Activated CD8-positive, alpha-beta memory T cell treated with anti-CD3 and anti-CD28 coated beads for 4 hours (primary cell): Measurements from ENCODE around the gene ERG.

Source experiments
- DNase-seq, 2 donors: peaks; one replicate each; pipeline ENCODE4 v3.0.0-alpha.2; 2020; ENCODE audit warnings: low read depth in 2 of 2

The ERG gene

DNA sequence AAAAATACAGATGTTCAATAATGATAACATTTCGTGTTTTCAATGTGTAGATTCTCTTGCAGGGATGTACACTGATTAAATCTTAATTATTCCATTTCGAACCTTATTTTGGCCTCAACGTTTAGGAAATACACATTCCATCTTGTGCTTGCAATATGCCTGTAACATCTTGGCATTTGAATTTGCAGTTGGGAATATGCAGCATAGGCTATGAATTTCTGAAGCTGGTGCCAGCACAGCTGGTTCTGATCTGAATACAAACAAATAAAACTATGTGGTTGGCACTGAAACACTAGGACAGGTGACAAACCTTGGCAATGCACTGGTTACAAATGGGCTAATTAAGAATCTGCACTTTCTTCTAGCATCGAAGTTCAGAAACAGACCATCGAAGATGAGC is 108.4 kb downstream of the ERG start:
- DNase-seq, result no peak

GRCh38 chr21:38389354-38389676 is 109.0 kb downstream of the ERG start:
- no peak for DNase-seq

- DNase-seq, result no peak
These were observed 109.5 kb downstream of the ERG start for GRCh38 chr21:38388647-38389353.

- DNase-seq, result no peak
These were observed 110.1 kb downstream of the ERG start for GRCh38 chr21:38388203-38388602.

- no peak for DNase-seq
These were observed 111.3 kb downstream of the ERG start for GRCh38 chr21:38386967-38387366.

DNA sequence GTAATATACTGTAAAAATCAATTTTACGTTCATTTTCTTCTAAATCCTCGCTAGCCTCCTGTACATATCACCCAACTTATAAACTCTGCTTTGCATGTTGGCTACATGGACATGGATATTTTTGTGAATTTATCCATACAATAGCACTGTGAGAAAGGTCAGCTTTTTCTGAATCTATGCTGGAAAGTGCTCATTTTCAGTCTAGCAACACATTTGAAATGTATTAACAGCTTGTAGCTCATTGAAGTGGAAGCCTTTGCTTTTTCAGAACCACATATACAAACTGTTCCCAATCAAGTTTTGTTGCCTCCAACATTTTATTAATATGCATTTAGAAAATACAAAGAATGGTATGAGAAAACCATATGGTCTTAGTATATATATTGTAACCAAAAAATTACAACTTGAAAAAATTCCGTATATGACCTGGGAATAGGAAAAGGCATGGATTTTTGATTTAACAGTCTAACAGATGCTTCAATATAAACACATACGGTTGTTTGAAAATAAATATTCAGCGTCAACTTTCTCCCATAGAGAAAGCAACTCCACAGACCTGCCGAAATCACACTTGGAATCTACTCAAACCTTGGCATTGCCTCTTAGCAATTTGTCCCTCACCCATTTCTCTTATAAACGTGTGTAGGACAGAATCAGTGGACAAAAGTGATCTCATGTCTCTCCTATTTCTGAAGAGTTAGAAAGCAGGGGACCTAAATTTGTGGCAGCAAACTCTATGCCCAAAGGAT is 112.7 kb downstream of the ERG start:
- no peak for DNase-seq

DNA sequence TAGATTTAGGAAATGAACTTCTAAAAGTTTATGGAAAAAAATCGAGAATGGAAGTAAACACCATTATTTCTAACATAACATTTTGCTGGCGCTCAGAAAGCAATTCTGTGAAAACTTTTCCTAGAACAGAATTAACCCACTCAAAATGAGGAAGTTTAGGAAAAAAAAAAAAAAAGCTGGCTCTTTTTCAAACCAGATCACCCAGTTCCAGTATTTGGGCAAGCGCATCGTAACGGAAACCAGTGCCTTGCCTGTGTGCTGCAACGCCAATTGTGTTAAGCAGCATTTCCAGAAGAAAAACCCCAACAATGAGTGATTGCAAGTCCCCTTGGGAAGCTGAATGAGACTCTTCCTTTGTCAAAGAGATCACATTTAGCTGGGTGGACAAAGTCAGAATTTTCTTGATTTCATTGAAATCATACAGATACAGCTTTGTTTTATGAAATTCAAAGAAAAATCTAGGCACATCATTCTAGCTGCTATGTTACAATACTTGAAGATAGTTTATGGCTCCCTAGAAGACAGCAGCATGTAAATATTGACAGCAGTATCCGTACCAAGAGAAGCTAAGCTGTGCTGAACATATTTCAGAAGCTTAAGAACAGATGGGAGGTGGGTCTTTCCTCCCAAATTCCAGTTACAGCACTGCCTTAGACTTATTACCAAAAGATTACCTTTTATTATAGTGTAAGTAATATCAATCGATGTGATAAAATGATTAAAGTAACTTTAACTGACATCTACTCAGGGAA is 113.4 kb downstream of the ERG start:
- DNase-seq, result no peak

GRCh38 chr21:38384238-38384560 is 114.1 kb downstream of the ERG start:
- no peak for DNase-seq

DNA sequence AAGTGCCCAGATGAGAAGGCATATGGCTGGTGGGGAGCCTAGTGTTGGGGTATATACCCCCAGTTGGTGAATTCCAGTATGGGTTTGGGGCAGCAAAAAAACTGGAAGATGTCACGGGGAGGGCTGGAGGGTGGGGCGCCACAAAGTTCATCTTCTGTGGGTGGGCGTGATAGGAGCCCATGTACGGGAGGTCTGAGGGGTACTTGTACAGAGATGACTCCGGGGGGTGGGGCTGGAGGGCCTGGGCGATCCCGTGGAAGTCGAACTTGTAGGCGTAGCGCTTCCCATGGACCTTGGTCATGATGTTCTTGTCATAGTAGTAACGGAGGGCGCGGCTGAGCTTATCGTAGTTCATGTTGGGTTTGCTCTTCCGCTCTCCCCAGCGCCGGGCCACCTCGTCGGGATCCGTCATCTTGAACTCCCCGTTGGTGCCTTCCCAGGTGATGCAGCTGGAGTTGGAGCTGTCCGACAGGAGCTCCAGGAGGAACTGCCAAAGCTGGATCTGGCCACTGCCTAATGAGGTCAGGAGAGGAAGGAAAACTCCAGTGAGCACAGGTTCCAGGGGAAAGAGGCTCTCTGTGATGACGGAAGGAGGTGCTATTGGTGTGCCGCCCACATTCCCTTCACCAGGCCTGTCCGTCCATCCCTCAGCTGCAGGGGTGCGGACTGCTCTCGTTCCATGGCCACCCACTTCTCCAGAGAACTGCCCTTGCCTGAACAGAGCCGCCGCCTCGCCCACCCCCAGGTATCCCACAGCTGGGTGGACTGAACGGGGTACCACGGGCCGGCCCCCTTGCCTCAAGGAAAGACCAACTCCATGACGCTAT is 114.7 kb downstream of the ERG start:
- no peak for DNase-seq

- no peak for DNase-seq
These were observed 117.7 kb downstream of the ERG start for GRCh38 chr21:38380481-38381137.

- DNase-seq, result no peak
These were observed 119.1 kb downstream of the ERG start for GRCh38 chr21:38379147-38379546.

DNA sequence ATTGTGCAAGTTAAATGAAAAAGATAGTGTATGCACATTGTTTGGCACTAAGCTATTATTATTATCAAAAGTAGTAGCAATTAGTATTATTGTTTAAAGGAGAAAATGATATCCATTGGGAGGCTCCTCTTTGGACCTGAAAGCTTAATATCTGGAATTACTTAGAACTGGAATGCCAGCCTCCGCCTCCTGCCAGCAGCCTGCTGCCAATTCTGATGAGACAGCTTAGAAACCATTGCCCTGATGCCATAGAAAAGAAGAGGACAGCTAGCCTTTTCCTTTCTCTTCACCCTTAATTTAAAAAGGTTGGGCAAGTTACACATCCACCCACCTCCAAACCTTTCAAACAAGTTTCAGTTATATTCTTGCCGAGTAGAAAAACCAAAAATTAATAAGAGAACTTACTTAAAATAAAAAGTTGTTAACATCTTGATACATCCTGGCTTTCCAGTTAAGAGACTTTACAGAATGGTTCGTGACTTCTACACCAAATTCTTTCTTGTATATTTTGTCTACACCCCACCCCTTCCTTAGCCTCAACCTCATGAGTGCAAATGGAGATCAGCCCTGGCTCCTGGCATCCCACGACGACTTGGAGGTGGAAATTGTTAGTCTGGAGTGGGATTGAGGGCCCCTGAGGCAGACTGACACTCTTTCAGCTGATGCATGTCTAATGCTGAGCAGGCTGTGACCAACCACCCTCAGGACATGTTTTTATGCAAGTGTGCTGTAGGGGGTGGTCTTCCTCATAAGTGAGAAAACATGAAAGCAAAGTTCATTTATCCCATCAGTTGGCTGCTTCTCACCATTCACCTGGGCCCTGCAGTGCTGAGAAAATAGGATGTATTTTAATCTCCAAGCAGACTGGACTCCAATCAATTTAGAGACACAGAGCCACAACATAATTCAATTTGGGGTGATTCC is 120.8 kb downstream of the ERG start:
- DNase-seq, result no peak

- DNase-seq, result no peak
These were observed 121.6 kb downstream of the ERG start for GRCh38 chr21:38376693-38377092.

DNA sequence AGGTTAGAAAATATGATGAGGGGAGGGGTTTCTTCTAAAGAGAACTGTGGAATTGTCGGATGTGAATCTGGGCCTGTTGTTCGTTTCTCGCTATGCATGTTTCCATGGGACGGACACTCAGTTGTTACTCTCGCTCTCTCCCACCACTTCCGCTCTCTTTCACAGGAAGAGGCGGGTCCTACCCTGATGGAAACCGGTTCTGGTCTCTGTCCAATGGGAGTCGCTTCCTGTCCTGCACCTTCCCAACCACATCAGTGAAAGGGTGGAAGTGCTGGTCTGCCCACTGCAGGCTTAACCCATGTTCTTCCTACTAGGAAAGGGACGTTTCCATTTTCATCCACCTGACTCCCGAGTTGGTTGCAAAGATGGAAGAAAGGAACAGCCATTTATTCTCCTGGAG is 122.0 kb downstream of the ERG start:
- DNase-seq, result no peak

DNA sequence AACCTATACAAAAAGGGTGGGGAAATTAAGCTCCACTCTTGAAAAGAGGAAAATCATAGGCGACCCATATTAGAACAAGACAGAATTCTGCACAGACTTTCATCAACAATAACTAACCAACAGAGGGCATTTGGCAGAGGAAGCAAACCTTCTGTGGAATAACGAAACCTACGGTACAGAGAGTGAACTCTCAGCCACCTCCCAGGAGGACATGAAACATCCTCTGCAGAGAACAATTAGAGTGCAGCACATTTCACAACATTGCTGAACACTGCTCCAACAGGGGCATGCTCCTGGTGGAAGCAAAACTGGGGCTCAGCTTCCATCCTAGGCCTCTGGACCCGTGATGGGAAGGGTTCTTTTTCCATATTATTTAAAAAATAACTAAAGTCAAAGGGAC is 130.6 kb downstream of the ERG start:
- DNase-seq, result no peak

DNA sequence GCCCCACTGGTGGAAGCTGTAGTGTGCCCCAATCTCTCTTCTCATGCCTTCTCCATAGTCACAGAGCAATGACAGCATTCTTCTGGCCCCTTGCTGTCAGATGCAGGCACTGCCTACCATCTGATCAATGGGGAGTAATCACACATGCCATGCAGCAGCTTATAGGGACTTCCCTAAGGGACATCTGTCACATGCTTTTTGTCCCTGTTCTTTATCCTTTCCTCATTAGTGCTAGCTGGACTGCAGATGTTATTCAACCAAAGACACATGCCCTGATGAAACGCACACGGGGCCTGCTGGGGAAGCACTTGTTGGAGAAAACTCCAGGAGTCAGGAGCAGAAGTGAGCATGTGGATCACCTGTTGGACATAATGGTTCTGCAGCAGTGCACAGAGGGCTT is 132.8 kb downstream of the ERG start:
- DNase-seq, result no peak

DNA sequence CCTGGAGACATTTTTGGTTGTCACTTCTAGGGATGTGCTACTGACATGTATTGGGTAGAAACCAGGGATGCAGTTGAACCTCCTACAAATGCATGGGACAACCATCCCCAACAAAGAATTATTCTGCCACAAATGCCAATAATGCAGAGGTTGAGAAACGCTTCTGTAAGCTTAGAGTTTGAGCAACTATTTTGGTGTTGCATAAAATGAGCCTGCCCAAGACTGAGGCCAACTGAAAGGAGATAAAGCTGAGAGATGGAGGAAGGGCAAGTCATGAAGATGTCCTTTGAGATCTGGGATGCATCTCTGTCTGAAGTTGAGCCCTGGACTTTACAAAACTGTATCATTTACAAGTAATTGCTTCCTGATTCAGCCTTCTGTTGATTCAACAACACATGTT is 134.6 kb downstream of the ERG start:
- no peak for DNase-seq

DNA sequence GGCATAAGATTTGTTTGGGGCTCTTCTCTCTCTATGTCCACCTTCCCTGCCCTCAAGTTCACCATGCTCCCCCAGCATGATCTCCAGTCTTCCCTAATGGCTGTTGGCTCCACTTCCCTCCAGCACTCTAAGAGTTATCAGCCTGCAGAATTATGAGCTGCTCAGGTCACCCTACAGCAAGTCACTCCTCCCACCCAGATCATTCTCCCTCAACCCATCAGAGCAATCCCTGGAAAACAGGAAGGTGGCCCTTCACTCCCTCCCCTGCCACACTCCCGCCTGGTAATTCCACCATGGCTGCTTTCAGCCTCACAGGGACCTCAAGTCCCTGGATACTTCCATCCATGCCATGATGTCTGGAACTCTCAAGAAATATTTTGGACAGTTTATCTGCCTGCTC is 137.0 kb downstream of the ERG start:
- DNase-seq, result no peak

DNA sequence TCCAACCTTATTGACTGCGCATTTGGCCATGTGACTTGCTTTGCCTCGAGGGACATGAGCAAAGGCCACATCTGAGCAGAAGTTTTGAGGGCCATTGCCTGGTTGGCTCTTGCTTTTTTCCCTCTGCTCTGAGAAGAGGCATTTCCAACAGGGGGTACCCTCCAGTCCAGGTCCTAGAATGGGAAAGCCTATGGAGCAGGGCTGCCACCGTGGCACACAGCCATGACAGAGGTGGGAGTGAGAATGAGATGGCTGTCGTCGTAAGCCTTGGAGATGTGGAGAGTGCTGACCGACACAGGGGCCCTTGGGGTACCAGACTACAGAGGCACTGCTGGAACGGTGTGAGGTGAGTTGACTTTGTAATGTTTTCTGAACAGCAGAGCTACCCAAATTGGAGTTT is 138.4 kb downstream of the ERG start:
- DNase-seq, result no peak

DNA sequence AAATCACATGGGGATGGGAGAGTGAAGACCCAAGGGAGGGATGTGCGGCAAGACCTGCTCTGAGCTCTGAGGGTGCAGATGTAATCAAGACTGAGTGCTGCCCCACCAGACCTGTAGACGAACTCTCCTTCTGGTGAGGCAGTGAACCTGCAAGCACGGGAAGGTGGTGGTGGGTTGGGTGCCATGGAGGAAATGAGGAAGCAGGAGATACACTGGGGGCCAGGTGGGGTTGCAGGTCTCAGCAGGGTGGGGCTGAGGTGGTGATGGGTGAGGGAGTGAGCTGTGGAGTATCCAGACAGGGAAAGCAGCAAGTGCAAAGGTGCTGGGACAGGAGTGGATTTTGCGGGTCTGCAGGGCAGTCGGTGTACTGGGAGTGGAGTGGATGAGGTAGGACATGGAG is 139.2 kb downstream of the ERG start:
- DNase-seq, result no peak

DNA sequence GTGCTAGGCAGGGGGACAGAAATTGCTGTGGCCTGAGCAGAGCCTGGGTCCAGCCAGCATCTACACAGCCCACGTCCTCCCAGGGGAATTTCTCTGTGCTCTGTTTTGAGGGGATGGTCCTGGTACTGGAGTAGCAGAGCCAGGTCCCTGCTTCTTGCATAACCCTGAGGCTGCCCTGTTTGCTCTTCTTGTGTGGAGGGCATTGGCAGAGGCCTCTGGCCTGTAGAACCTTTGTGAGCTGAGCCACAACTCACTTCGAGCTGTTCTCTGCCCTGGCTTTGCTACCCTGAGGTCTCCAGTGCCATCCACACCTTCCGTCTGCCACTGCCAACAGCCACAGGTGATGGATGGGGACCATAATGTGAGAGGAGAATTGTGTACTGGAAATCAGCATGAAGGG is 139.6 kb downstream of the ERG start:
- no peak for DNase-seq
